OCI-M1 (cell line): Measurements from ENCODE around the gene PARD6B.
A peak's percentile ranks its signal among the peaks of the same experiment; 100 is the strongest.
"Not testable (repeated sequence)": the region's sequence is repeated elsewhere in the genome, so short reads cannot be mapped to it uniquely, and the experiment has no call there.

Experiments
- DNase-seq: peaks from one replicate; lab custom pipeline; 2025; lab: John Stamatoyannopoulos, UW

The PARD6B gene

GRCh38 chr20:50774515-50774914 is 43.1 kb downstream of the PARD6B start:
- no peak for DNase-seq

GRCh38 chr20:50776122-50776817 is 44.9 kb downstream of the PARD6B start:
- DNase-seq: no peak

GRCh38 chr20:50777373-50777772 is 46.0 kb downstream of the PARD6B start:
- DNase-seq: no peak

- not testable (repeated sequence) for DNase-seq
These were observed 47.6 kb downstream of the PARD6B start for GRCh38 chr20:50778994-50779393.

GRCh38 chr20:50783390-50783789 is 52.0 kb downstream of the PARD6B start:
- no peak for DNase-seq

- no peak for DNase-seq
These were observed 52.5 kb downstream of the PARD6B start for GRCh38 chr20:50783903-50784302.

GRCh38 chr20:50784464-50784863 is 53.1 kb downstream of the PARD6B start:
- DNase-seq: no peak

- no peak for DNase-seq
These were observed 55.3 kb downstream of the PARD6B start for GRCh38 chr20:50786703-50787102.

- DNase-seq: no peak
These were observed 55.8 kb downstream of the PARD6B start for GRCh38 chr20:50787181-50787580.

- DNase-seq: peak; percentile 77
These were observed 56.9 kb downstream of the PARD6B start for GRCh38 chr20:50788045-50788991.

GRCh38 chr20:50789968-50790650 is 58.7 kb downstream of the PARD6B start:
- no peak for DNase-seq

GRCh38 chr20:50790651-50791277 is 59.4 kb downstream of the PARD6B start:
- peak; percentile 95 for DNase-seq

- no peak for DNase-seq
These were observed 61.6 kb downstream of the PARD6B start for GRCh38 chr20:50792708-50793574.

GRCh38 chr20:50793575-50794016 is 62.2 kb downstream of the PARD6B start:
- peak; percentile 63 for DNase-seq

GRCh38 chr20:50794181-50794845 is 62.9 kb downstream of the PARD6B start:
- DNase-seq: no peak

GRCh38 chr20:50794846-50795634 is 63.7 kb downstream of the PARD6B start, which contains the start of gene BCAS4:
Gene BCAS4 (plus strand): TSS chr20:50795061. CDS start chr20:50795084, 23 bp downstream.
- peak; percentile 87 for DNase-seq

- no peak for DNase-seq
These were observed 65.8 kb downstream of the PARD6B start for GRCh38 chr20:50797142-50797541.

- no peak for DNase-seq
These were observed 67.3 kb downstream of the PARD6B start for GRCh38 chr20:50798650-50799049.

- DNase-seq: no peak
These were observed 68.0 kb downstream of the PARD6B start for GRCh38 chr20:50799176-50799889.
